Cardiac muscle cell (in vitro differentiated cells and primary cell): ENCODE measurements around the gene PNCK. TPM values are rescaled to one million over a fixed set of nuclear protein-coding genes. Genes with fewer than 3 reads are reported as not detected.
"Not testable (repeated sequence)": the region's sequence is repeated elsewhere in the genome, so short reads cannot be mapped to it uniquely, and the experiment has no call there.

ENCODE experiments used
- DNase-seq, 2 donors: peaks; one replicate each; pipeline versions ENCODE4 v3.0.0 to v3.0.0-alpha.2; 2010 to 2017; ENCODE audit warnings: low read depth in 1 of 2, low spot score in 1 of 2
- H3K27ac ChIP-seq: fragments of 200-600 bp; sonication (generic); 2 replicates; pipeline ENCODE4 v1.5.1; 2016
- H3K27me3 ChIP-seq: fragments of 200-600 bp; sonication (generic); 2 replicates; pipeline ENCODE4 v1.6.0; 2016; ENCODE audit warnings: control low read depth
- H3K36me3 ChIP-seq: fragments of 200-600 bp; sonication (generic); 2 replicates; pipeline ENCODE4 v1.5.1; 2016; ENCODE audit warnings: control low read depth
- H3K4me1 ChIP-seq: fragments of 200-600 bp; sonication (generic); 2 replicates; pipeline ENCODE4 v1.8.1; 2017; ENCODE audit warnings: low read depth, mild to moderate bottlenecking, mixed run types
- H3K4me3 ChIP-seq: fragments of 200-600 bp; sonication (generic); 2 replicates; pipeline ENCODE4 v1.5.1; 2016; ENCODE audit warnings: mild to moderate bottlenecking
- H3K9me3 ChIP-seq: fragments of 200-600 bp; sonication (generic); 2 replicates; pipeline ENCODE4 v1.5.1; 2017; ENCODE audit warnings: low read depth, mild to moderate bottlenecking, control low read depth
- polyA plus RNA-seq: library from polyadenylated mRNA; unstranded; fragments of >200 nt; fragmentation: Nextera tagmentation; extraction: Ambion mirVana; gene quantifications from 2 replicates; pipeline ENCODE4 v1.2.1, GENCODE V29; 2016
- total RNA-seq: library from RNA; depleted of rRNA; stranded (reverse); fragments of >200 nt; gene quantifications from 2 replicates; pipeline ENCODE4 v1.2.3, GENCODE V29; 2016
- TF ChIP-seq, protein P1 (sequence below): IDR thresholded peaks from 2 replicates; pipeline ENCODE4 v1.5.1; 2012; ENCODE audit warnings: low read depth, mild to moderate bottlenecking, low read length

The PNCK gene
- total and polyA plus RNA-seq, 2 experiments from 2014 or later: 14.5 to 23.5 TPM

DNA sequence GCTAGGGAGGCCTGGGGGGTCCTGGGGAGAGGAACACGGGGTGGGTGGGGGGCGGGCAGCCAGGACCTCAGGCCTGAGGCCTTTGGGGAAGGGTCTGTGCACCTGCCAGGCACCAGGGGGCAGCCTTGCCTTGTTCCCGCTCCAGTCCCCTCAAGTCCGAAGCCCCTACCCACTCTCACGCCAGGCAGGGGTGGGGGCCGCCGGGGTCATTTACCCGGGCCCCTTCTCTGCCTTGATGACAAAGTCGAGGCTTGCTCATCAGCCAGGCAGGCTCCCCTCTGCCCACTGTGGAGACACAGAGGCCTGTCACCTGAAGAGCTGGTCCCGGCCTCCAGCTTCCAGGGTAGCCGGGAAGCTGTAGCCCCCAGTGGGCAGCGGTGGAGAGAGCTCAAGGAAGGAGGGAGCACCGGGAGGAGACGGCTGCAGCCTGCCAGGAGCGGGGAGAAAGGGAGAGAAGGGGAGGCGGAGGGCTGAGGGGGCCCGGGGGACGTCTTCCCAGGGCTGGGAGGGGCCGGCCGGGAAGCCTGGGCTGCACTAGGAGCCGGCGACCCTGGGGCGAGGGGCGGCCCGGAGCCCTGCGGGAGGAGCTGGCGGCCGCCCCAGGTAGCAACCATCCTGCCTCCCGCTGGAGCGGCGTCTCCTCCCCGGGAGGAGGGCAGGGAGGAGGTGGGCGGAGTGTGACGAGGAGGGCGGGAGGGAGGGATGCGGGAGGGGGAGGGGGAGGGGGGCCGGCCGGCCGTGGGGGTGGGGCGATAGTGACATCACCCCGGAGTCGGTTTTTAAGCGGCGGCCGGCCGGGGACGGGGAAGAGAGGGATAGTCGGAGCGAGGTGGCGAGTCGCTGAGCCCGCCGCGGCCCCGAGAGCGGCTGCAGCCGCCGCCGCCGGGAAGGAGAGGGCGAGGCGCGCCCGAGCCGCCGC lies 13.8 kb upstream of the PNCK start, which contains the start of gene SLC6A8:
TSS of gene SLC6A8 (plus strand) at position 806 of the 919 bp plus-strand sequence. CDS start 649 bp downstream, outside the sequence.
- Histone ChIP-seq H3K36me3 (no peaks in the 10 kb centered on the region), H3K27ac (peak within 1 kb of the TSS; percentile 85), H3K27me3 (no peaks in the 10 kb centered on the region), H3K9me3 (no peaks in the 10 kb centered on the region), H3K4me3 (peak within 1 kb of the TSS; percentile 51), H3K4me1 (peaks cover 8% of the 10 kb centered on the region)
- DNase-seq: peak; percentile 68 to 71
- TF ChIP-seq, protein P1, sequence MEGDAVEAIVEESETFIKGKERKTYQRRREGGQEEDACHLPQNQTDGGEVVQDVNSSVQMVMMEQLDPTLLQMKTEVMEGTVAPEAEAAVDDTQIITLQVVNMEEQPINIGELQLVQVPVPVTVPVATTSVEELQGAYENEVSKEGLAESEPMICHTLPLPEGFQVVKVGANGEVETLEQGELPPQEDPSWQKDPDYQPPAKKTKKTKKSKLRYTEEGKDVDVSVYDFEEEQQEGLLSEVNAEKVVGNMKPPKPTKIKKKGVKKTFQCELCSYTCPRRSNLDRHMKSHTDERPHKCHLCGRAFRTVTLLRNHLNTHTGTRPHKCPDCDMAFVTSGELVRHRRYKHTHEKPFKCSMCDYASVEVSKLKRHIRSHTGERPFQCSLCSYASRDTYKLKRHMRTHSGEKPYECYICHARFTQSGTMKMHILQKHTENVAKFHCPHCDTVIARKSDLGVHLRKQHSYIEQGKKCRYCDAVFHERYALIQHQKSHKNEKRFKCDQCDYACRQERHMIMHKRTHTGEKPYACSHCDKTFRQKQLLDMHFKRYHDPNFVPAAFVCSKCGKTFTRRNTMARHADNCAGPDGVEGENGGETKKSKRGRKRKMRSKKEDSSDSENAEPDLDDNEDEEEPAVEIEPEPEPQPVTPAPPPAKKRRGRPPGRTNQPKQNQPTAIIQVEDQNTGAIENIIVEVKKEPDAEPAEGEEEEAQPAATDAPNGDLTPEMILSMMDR: no peak

DNA sequence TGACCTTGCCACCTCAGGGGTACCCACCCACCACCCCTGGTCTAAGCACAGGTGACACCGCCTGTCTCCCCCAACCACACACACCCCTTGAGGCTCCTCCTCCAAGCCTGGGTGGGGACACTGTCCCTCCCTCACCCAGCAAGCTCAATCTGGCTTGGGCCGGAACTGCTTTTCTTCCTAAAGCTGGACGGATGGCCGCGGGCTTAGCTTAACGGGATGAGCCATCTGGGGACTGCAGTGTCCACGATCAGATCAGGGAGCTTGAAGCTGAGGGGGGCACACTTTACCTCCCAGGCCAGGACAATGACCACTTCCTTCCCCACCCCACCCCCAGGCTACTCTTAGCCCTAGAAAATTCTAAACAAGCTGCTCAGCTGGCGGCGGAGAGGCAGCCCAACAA lies 13.1 kb upstream of the PNCK start:
- TF ChIP-seq, protein P1: no peak
- DNase-seq: no peak
- Histone ChIP-seq H3K4me3 (no peak overlapping the region), H3K27ac (peak overlapping the region; percentile 85), H3K4me1 (peaks cover 8% of the 10 kb centered on the region), H3K36me3 (no peaks in the 10 kb centered on the region), H3K9me3 (no peaks in the 10 kb centered on the region), H3K27me3 (no peaks in the 10 kb centered on the region)

DNA sequence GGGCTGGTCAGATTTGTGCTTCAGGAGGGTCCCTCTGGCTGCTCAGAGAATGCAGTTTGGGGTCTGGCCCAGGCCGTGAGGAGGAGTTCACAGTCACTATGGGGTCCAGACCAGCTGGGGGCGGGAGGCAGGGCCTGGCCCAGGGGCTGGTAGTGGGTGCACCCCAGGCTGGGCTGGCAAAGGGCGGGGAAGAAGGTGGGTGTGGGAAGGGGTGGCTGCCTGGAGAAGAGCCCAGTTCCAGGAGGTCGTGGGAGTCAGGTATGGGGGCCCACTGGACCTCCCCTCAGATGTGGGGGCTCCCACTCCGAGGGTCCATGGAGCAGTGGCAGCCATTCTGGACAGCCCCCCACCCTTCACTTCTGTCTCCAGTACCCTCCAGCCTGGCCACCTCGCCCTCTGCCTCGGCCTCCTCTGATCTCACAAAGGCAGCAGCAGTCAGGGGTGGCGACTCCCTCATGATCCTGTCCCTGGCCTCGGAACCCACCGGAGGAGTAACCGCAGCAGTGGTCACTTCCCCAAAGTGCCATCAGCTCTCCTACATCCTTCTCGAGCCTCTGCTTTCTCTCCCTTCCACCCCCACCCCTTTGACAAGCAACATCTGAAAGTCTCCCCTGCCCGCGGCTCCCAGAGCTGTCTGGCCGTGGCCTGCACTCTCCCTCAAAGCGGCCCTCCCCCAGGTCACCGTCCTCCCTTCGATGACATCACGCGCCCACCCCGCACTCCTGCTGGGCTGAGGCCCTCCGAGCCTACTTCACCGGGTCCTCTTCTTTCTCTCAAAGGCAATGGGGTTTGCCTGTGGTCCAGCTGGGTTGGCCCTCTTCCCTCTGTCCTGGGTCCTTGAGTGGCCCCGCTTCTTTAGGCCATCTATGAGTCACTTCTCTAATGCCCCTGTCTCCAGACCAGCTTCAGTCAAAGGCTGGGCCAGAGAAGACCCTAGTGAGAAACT lies 12.4 kb upstream of the PNCK start:
- H3K36me3 ChIP-seq: no peaks in the 10 kb centered on the region
- no peaks in the 10 kb centered on the region for H3K27me3 ChIP-seq
- no peaks in the 10 kb centered on the region for H3K9me3 ChIP-seq
- H3K4me1 ChIP-seq: peaks cover 8% of the 10 kb centered on the region
- TF ChIP-seq, protein P1: no peak
- H3K4me3 ChIP-seq: no peak overlapping the region
- peak overlapping the region; percentile 85 for H3K27ac ChIP-seq
- no peak for DNase-seq

DNA sequence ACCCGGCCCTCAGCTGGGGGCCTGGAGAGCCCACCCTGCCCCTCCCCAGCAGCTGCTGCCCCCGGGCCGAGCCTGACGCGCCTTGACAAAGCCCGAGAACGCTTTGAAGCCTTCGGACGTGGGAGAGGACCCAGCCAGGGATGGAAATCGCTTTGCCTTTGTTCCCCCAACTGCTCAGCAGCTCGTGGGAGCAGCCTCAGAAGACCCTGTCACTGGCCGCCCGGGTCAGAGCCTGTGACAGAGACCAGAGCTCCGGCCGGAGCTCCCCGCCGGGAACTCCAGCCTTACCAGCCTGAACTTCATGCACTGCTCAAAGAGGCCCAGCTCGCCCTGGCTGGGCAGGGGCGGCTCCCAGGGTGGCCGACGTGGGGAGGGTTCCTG lies 11.5 kb upstream of the PNCK start:
- Histone ChIP-seq H3K27ac (peak overlapping the region; percentile 86), H3K9me3 (no peaks in the 10 kb centered on the region), H3K4me3 (no peak overlapping the region), H3K36me3 (no peaks in the 10 kb centered on the region), H3K4me1 (peaks cover 8% of the 10 kb centered on the region), H3K27me3 (no peaks in the 10 kb centered on the region)
- DNase-seq: peak in 1 of 2 donors; percentile 56
- TF ChIP-seq, protein P1: no peak

DNA sequence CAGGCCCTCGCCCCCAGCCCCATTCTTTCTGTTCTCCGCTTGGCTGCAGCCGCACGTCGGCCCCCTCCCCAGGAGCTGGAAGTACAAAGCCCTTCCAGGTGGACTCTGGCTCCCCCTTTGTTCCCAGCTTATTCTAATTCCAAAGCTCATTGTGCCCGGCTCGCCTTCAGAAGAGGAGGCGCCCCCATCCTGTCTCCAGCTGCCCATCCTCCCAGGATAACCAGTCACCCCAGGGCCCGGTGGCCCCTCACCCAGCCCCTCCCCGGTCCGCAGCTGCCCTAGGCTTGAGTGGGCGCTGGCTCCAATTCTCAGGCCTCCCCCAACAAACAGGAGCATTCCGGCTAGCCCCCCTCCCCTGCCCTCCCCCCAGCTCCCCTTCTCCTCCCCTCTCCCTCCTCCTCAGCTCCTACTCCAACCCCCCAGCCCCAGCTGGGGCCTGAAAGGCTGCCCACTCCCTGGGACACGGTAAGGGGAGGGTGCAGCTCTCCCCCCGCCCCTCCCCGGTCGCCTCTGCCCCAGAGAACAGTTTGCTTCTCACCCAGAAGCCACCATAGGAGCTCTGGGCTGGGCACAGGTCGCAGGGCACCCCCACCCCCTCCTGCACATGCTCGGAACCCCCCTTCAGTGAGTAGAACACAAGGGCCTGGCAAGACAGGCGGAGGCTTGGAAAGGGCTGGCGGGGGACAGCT lies 11.0 kb upstream of the PNCK start:
- no peak overlapping the region for H3K4me3 ChIP-seq
- H3K4me1 ChIP-seq: peaks cover 8% of the 10 kb centered on the region
- no peaks in the 10 kb centered on the region for H3K9me3 ChIP-seq
- no peaks in the 10 kb centered on the region for H3K36me3 ChIP-seq
- no peak for DNase-seq
- TF ChIP-seq, protein P1: no peak
- no peaks in the 10 kb centered on the region for H3K27me3 ChIP-seq
- H3K27ac ChIP-seq: peak overlapping the region; percentile 86

DNA sequence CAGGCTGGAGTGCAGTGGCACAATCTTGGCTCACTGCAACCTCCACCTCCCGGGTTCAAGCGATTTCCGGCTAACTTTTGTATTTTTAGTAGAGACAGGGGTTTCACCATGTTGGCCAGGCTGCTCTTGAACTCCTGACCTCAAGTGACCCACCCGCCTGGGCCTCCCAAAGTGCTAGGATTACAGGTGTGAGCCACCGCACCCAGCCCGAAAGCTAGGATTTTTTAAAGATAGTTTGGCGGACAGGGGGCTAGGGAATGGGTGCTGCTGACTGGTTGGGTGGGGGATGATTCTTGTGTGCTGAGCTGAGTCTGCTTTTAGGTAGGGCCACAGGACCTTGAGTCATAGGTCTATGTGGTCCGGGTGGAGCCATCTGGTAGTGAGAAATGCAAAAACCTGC lies 9.9 kb upstream of the PNCK start:
- H3K9me3 ChIP-seq, H3K36me3 ChIP-seq, H3K27ac ChIP-seq, H3K4me3 ChIP-seq, DNase-seq, H3K27me3 ChIP-seq, H3K4me1 ChIP-seq: not testable (repeated sequence)
